Hepatocyte (in vitro differentiated cells): Measurements from ENCODE around the gene MBNL3. TPM values are rescaled to one million over a fixed set of nuclear protein-coding genes. Genes with fewer than 3 reads are reported as not detected.

Experiments used
- DNase-seq: peaks from one replicate; pipeline ENCODE4 v3.0.0-alpha.2; 2016; ENCODE audit warnings: low spot score
- H2AFZ ChIP-seq: fragments of 200-600 bp; sonication (generic); 2 replicates; pipeline ENCODE4 v1.6.0; 2016; ENCODE audit warnings: antibody characterized with exemption, mild to moderate bottlenecking
- H3K27ac ChIP-seq: fragments of 200-600 bp; sonication (generic); 2 replicates; pipeline ENCODE4 v1.5.1; 2016; ENCODE audit warnings: mild to moderate bottlenecking
- H3K27me3 ChIP-seq: fragments of 200-600 bp; sonication (generic); 2 replicates; pipeline ENCODE4 v1.6.1; 2016
- H3K36me3 ChIP-seq: fragments of 200-600 bp; sonication (generic); replicated peaks from 2 replicates; pipeline ENCODE4 v1.5.1; 2016; ENCODE audit warnings: low read depth; ENCODE audit not compliant: insufficient read depth
- H3K4me1 ChIP-seq: fragments of 200-600 bp; sonication (generic); 2 replicates; pipeline ENCODE4 v1.5.1; 2016; ENCODE audit warnings: mild to moderate bottlenecking, moderate library complexity; ENCODE audit not compliant: insufficient read depth
- H3K4me2 ChIP-seq: fragments of 200-600 bp; sonication (generic); 2 replicates; pipeline ENCODE4 v1.6.0; 2016
- H3K4me3 ChIP-seq: fragments of 200-600 bp; sonication (generic); 2 replicates; pipeline ENCODE4 v1.5.1; 2016; ENCODE audit warnings: mild to moderate bottlenecking
- H3K79me2 ChIP-seq: fragments of 200-600 bp; sonication (generic); 2 replicates; pipeline ENCODE4 v1.6.0; 2017; ENCODE audit warnings: mild to moderate bottlenecking
- H3K9me2 ChIP-seq: fragments of 200-600 bp; sonication (generic); replicated peaks from 2 replicates; pipeline ENCODE4 v1.6.0; 2017; ENCODE audit warnings: mild to moderate bottlenecking; ENCODE audit not compliant: insufficient read depth
- H3K9me3 ChIP-seq: fragments of 200-600 bp; sonication (generic); 2 replicates; pipeline ENCODE4 v1.5.1; 2016; ENCODE audit warnings: low read depth, mild to moderate bottlenecking
- H4K20me1 ChIP-seq: fragments of 200-600 bp; sonication (generic); 2 replicates; pipeline ENCODE4 v1.6.0; 2016; ENCODE audit warnings: mild to moderate bottlenecking; ENCODE audit not compliant: insufficient read depth, poor library complexity, severe bottlenecking
- EZH2 ChIP-seq: fragments of 200-600 bp; sonication (generic); IDR thresholded peaks from 2 replicates; pipeline ENCODE4 v1.6.1; 2016; ENCODE audit warnings: antibody characterized with exemption, mild to moderate bottlenecking, borderline replicate concordance
- EZH2phosphoT487 ChIP-seq: fragments of 200-600 bp; sonication (generic); IDR thresholded peaks from one replicate; pipeline ENCODE4 v1.6.1; 2018; ENCODE audit warnings: antibody characterized with exemption, mild to moderate bottlenecking, low read depth, moderate library complexity; ENCODE audit not compliant: unreplicated experiment, severe bottlenecking
- WGBS: methylation state at CpG from one replicate; pipeline ENCODE4 v1.1.6; 2016; ENCODE audit warnings: low lambda C conversion rate; ENCODE audit errors: missing lambda C conversion rate; 5-methylcytosine and 5-hydroxymethylcytosine counted together
- polyA plus RNA-seq: library from polyadenylated mRNA; unstranded; fragments of >200 nt; fragmentation: Nextera tagmentation; extraction: Ambion mirVana; gene quantifications from 2 replicates; pipeline ENCODE4 v1.2.1, GENCODE V29; 2016
- total RNA-seq: library from RNA; depleted of rRNA; stranded (reverse); fragments of >200 nt; gene quantifications from 2 replicates; pipeline ENCODE4 v1.2.3, GENCODE V29; 2014
- TF ChIP-seq, protein P1 (sequence below): fragments of 200-600 bp; sonication (generic); IDR thresholded peaks from 2 replicates; pipeline ENCODE4 v1.5.1; 2016; ENCODE audit warnings: antibody characterized with exemption, mild to moderate bottlenecking; ENCODE audit not compliant: poor library complexity

The MBNL3 gene
- total and polyA plus RNA-seq, 2 experiments from 2014 or later: 9.6 to 90.5 TPM

DNA sequence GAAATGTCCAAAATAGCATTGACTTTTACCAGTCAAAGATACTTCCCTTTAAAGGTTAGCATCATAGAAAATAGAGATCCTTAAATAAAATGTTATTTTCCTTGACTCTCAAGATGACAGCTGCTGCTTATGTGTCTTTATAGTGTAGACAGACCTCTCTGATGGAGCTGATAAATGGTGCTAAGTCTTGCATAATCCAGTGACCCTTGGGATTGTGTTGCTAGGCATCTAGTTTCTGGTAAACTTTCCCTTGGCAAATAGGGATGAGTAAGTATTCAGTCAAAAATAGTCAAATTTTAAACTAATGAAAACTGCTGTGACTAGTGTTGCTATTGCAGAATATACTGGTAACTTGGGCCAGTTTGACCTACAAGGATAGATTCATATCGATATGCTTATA is 53.6 kb downstream of the MBNL3 start:
- H3K79me2 ChIP-seq: no peaks in the 10 kb centered on the region
- 81% methylated on average over 1 of the region's 1 CpG for WGBS

GRCh38 chrX:132433551-132433950 is 55.3 kb downstream of the MBNL3 start:
- no peaks in the 10 kb centered on the region for H3K9me3 ChIP-seq
- H4K20me1 ChIP-seq: no peaks in the 10 kb centered on the region
- H3K4me2 ChIP-seq: peak overlapping the region; percentile 20
- no peak overlapping the region for H3K4me3 ChIP-seq
- 62% methylated on average over 6 of the region's 6 CpGs for WGBS
- TF ChIP-seq EZH2: no peak
- TF ChIP-seq EZH2phosphoT487: no peak
- TF ChIP-seq, protein P1, sequence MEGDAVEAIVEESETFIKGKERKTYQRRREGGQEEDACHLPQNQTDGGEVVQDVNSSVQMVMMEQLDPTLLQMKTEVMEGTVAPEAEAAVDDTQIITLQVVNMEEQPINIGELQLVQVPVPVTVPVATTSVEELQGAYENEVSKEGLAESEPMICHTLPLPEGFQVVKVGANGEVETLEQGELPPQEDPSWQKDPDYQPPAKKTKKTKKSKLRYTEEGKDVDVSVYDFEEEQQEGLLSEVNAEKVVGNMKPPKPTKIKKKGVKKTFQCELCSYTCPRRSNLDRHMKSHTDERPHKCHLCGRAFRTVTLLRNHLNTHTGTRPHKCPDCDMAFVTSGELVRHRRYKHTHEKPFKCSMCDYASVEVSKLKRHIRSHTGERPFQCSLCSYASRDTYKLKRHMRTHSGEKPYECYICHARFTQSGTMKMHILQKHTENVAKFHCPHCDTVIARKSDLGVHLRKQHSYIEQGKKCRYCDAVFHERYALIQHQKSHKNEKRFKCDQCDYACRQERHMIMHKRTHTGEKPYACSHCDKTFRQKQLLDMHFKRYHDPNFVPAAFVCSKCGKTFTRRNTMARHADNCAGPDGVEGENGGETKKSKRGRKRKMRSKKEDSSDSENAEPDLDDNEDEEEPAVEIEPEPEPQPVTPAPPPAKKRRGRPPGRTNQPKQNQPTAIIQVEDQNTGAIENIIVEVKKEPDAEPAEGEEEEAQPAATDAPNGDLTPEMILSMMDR: no peak
- H2AFZ ChIP-seq: no peak overlapping the region
- no peak overlapping the region for H3K27ac ChIP-seq
- no peaks in the 10 kb centered on the region for H3K27me3 ChIP-seq
- H3K79me2 ChIP-seq: no peaks in the 10 kb centered on the region
- no peaks in the 10 kb centered on the region for H3K9me2 ChIP-seq
- H3K4me1 ChIP-seq: no peaks in the 10 kb centered on the region
- no peaks in the 10 kb centered on the region for H3K36me3 ChIP-seq
- peak; percentile 27 for DNase-seq

More for the DNA sequence above, 53.6 kb downstream of the MBNL3 start:
- no peaks in the 10 kb centered on the region for H4K20me1 ChIP-seq
- H3K4me3 ChIP-seq: no peak overlapping the region
- no peak overlapping the region for H3K4me2 ChIP-seq
- no peaks in the 10 kb centered on the region for H3K9me2 ChIP-seq
- H3K4me1 ChIP-seq: no peaks in the 10 kb centered on the region
- no peak for TF ChIP-seq EZH2phosphoT487
- TF ChIP-seq, protein P1: no peak
- no peak for TF ChIP-seq EZH2
- H3K27ac ChIP-seq: no peak overlapping the region
- peaks cover 5% of the 10 kb centered on the region for H3K9me3 ChIP-seq
- no peak for DNase-seq
- no peaks in the 10 kb centered on the region for H3K27me3 ChIP-seq
- H3K36me3 ChIP-seq: no peaks in the 10 kb centered on the region
- H2AFZ ChIP-seq: no peak overlapping the region

- H3K36me3 ChIP-seq: no peaks in the 10 kb centered on the region
- no peak for TF ChIP-seq EZH2phosphoT487
- TF ChIP-seq EZH2: no peak
- TF ChIP-seq, protein P1: no peak
- peak overlapping the region; percentile 20 for H3K4me2 ChIP-seq
- no peaks in the 10 kb centered on the region for H3K27me3 ChIP-seq
- 69% methylated on average over 2 of the region's 2 CpGs for WGBS
- H3K27ac ChIP-seq: no peak overlapping the region
- no peak for DNase-seq
- H4K20me1 ChIP-seq: no peaks in the 10 kb centered on the region
- H3K4me1 ChIP-seq: no peaks in the 10 kb centered on the region
- no peaks in the 10 kb centered on the region for H3K9me3 ChIP-seq
- no peaks in the 10 kb centered on the region for H3K9me2 ChIP-seq
- H2AFZ ChIP-seq: no peak overlapping the region
- H3K79me2 ChIP-seq: no peaks in the 10 kb centered on the region
- no peak overlapping the region for H3K4me3 ChIP-seq
Observed at GRCh38 chrX:132433001-132433400, 55.8 kb downstream of the MBNL3 start.

- no peak overlapping the region for H3K27ac ChIP-seq
- no peak overlapping the region for H3K4me2 ChIP-seq
- H3K27me3 ChIP-seq: no peaks in the 10 kb centered on the region
- no peaks in the 10 kb centered on the region for H3K79me2 ChIP-seq
- no peaks in the 10 kb centered on the region for H3K9me2 ChIP-seq
- H3K4me3 ChIP-seq: no peak overlapping the region
- H2AFZ ChIP-seq: no peak overlapping the region
- no peaks in the 10 kb centered on the region for H3K4me1 ChIP-seq
- TF ChIP-seq, protein P1: no peak
- TF ChIP-seq EZH2phosphoT487 (no peak), EZH2 (no peak)
- no peaks in the 10 kb centered on the region for H3K36me3 ChIP-seq
- no peaks in the 10 kb centered on the region for H3K9me3 ChIP-seq
- H4K20me1 ChIP-seq: no peaks in the 10 kb centered on the region
- no peak for DNase-seq
Observed at GRCh38 chrX:132428896-132429295, 59.9 kb downstream of the MBNL3 start.
